Activated B cell treated with CpG ODN at 0.5 μM for 24 hours (primary cell): ENCODE results near the gene ADAMTSL2. TPM values are rescaled to one million over a fixed set of nuclear protein-coding genes. Genes with fewer than 3 reads are reported as not detected.

Source experiments
- ATAC-seq: fragments of 200-7000 bp; cut with Tn5 transposase; one replicate; pipeline ENCODE4 v1.10.0; 2021; ENCODE audit warnings: low read depth, mild to moderate bottlenecking, moderate library complexity
- CTCF ChIA-PET: fragments of 350-600 bp; sonication (Branson Sonifier 250); formaldehyde crosslinking; loops from one replicate; lab custom pipeline; 2021; ENCODE audit warnings: antibody characterized with exemption; lab: Charles Lee
- POLR2A ChIA-PET: fragments of 350-600 bp; sonication (Branson Sonifier 250); formaldehyde crosslinking; loops from one replicate; lab custom pipeline; 2021; ENCODE audit warnings: antibody characterized with exemption; lab: Charles Lee
- DNase-seq: peaks from one replicate; pipeline ENCODE4 v3.0.0; 2022
- H3K27ac Mint-ChIP-seq: one replicate; pipeline ENCODE4 v1.8.0; 2020; ENCODE audit warnings: mixed read lengths
- H3K27me3 Mint-ChIP-seq: one replicate; pipeline ENCODE4 v1.8.0; 2021; ENCODE audit warnings: mixed read lengths
- H3K36me3 Mint-ChIP-seq: one replicate; pipeline ENCODE4 v1.8.0; 2021; ENCODE audit warnings: low read depth, mixed read lengths
- H3K4me1 Mint-ChIP-seq: one replicate; pipeline ENCODE4 v1.8.0; 2021; ENCODE audit warnings: mixed read lengths
- H3K4me3 Mint-ChIP-seq: one replicate; pipeline ENCODE4 v1.8.0; 2020; ENCODE audit warnings: mild to moderate bottlenecking, mixed read lengths
- H3K9me3 Mint-ChIP-seq: one replicate; pipeline ENCODE4 v1.8.0; 2020; ENCODE audit warnings: mixed read lengths
- intact Hi-C: fragments of 100-400 bp; cut with micrococcal nuclease; formaldehyde crosslinking; loops from one replicate; pipeline ENCODE4 v1.15.1; 2024
- total RNA-seq: library from RNA; stranded (reverse); gene quantifications from 2 replicates; pipeline ENCODE4 v1.2.3, GENCODE V29; 2022
- TF ChIP-seq, protein P1 (sequence below): fragments of 200-600 bp; IDR thresholded peaks from one replicate; pipeline ENCODE4 v1.8.0; 2022; ENCODE audit warnings: antibody characterized with exemption, mild to moderate bottlenecking

Gene ADAMTSL2
- total RNA-seq, 1 donor from 2014 or later: not detected

DNA sequence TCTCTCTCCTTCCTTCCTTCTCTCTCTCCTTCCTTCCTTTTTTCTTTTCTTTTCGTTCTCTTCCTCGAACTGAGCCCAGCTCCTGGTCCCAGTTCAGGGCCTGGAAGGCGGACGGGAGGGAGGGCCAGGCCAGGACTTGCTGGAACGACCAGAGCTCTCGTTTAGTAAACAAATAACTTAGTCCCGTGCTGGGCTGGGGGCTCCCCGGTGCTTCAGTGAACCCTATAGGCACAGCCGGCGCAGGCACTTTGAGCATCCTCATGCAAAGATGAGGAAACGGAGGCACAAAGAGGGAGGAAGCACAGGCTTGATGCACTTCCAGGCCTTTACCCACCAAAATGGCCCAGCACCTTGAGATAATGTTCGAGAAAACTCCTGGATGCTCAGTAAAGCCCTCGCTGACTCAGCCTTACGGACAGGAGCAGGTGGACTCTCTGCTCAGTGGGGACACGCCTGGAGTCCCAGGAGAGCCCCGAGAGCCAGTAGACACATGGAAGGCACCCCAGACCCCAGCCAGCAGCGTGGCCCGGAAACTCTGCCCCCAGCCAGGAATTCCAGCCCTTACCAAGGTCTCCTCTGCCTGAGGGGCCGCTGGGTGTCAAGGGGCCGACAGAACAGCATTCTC is 55.8 kb downstream of the ADAMTSL2 start:
- CTCF ChIA-PET: interaction anchor here (0.8 kb wide), 1 partner anchor 153 kb away, joined by 3 read pairs; no protein-coding TSS in a partner anchor
- no peaks in the 10 kb centered on the region for H3K36me3 Mint-ChIP-seq
- DNase-seq: no peak
- H3K27me3 Mint-ChIP-seq: peaks cover 4% of the 10 kb centered on the region
- TF ChIP-seq, protein P1, sequence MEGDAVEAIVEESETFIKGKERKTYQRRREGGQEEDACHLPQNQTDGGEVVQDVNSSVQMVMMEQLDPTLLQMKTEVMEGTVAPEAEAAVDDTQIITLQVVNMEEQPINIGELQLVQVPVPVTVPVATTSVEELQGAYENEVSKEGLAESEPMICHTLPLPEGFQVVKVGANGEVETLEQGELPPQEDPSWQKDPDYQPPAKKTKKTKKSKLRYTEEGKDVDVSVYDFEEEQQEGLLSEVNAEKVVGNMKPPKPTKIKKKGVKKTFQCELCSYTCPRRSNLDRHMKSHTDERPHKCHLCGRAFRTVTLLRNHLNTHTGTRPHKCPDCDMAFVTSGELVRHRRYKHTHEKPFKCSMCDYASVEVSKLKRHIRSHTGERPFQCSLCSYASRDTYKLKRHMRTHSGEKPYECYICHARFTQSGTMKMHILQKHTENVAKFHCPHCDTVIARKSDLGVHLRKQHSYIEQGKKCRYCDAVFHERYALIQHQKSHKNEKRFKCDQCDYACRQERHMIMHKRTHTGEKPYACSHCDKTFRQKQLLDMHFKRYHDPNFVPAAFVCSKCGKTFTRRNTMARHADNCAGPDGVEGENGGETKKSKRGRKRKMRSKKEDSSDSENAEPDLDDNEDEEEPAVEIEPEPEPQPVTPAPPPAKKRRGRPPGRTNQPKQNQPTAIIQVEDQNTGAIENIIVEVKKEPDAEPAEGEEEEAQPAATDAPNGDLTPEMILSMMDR: no peak
- POLR2A ChIA-PET: no interaction called here
- no peak overlapping the region for H3K27ac Mint-ChIP-seq
- intact Hi-C loops: no loop called here
- H3K9me3 Mint-ChIP-seq: peaks cover 3% of the 10 kb centered on the region
- ATAC-seq: no peak
- H3K4me1 Mint-ChIP-seq: peaks cover 9% of the 10 kb centered on the region
- H3K4me3 Mint-ChIP-seq: no peak overlapping the region

DNA sequence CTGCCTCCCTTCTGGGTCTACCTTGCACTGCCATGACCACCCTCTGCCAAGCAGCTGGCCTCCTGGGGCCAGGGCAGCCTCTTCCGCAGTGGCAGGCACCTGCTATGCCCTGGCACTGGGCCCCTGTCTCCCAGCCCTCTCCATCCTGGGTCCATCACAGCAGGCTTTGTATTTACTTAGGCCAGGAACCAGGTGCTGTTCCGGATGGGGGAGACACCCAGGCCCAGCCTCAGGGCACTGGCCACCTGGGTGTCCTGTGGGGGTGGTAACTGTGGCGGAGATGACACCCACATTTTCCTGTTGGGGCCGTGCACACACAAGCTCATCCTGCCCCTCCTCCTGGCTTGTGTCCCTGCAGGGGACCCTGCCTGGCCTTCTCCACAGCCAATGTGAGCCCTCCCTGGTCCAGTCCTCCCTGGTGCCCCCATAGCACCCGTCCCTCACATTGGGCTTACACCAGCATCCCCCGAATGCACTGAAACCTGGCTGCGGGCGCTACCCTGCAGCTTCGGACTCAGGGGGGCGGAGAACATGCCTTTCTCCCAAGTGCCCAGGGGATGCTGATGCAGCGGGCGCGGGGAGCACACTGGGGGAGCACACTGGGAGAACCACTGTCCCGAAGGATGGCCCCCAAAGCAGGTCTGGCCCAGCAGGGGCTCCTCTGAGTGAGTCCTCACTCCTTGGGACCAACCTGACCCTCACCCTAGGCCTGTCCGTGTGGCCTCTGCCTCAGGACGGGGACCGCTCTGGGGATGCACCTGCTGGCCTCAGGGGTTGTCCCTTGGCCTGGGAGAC is 56.8 kb downstream of the ADAMTSL2 start:
- no peak for DNase-seq
- Mint-ChIP-seq H3K4me3 (no peak overlapping the region), H3K9me3 (peaks cover 3% of the 10 kb centered on the region), H3K36me3 (no peaks in the 10 kb centered on the region), H3K27ac (no peak overlapping the region), H3K4me1 (no peaks in the 10 kb centered on the region), H3K27me3 (no peaks in the 10 kb centered on the region)
- intact Hi-C loops: no loop called here
- TF ChIP-seq, protein P1: no peak
- POLR2A ChIA-PET: no interaction called here
- no peak for ATAC-seq
- CTCF ChIA-PET: no interaction called here

DNA sequence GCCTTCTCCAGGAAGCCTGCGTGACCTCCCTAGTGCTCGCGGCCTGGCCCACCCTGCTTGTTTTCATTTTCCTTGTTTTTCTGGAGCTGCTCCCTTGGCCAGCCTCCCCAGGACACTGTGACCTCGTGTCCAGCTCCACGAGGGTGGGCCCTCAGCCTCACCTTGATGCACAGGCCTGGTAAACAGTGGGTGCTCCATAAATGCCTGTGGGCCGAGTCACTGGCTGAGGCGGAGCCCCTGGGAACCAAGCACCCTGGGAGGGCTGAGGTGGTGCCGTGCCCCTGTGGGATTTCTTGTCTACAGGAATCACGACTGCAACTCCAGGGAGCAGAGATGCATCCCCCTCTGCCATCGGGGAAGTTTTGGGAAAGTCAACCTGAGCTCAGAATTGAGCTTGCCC is 57.5 kb downstream of the ADAMTSL2 start:
- POLR2A ChIA-PET: no interaction called here
- H3K27me3 Mint-ChIP-seq: no peaks in the 10 kb centered on the region
- intact Hi-C loops: no loop called here

DNA sequence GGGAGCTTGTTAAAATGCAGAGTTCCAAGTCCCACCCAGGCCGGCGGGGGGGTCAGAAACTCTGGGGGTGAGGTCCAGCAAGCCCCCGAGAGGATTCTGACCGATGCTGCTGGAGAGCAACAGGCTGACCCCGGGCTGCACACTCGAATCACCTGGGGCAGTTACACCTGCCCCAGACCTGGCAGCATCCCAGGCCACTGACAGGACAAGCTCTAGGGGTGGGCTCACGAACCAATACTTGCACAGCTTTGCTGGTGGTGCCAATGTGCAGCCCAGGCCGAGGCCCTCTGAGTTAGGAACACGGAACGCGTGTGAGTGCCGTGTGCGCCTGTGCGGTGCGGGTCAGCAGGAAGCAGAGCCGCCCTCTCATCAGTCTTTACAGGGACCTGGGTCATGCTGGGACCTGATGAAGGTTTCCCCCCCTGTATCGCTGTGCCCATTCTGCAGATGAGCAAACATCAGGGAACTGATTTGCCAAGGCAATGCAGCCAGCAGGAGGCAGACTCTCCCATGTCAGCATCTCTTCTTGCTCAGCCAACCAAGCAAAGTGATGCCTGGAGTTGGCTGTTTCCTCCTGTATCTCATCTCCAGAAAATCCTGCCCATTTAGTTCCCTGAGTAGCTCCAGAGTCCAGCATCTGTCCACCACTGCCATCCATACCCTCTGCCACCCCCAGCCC is 58.4 kb downstream of the ADAMTSL2 start:
- H3K4me1 Mint-ChIP-seq: no peaks in the 10 kb centered on the region
- intact Hi-C loops: no loop called here
- no peak overlapping the region for H3K4me3 Mint-ChIP-seq
- DNase-seq: no peak
- TF ChIP-seq, protein P1: no peak
- no peaks in the 10 kb centered on the region for H3K36me3 Mint-ChIP-seq
- ChIA-PET POLR2A (no interaction called here), CTCF (no interaction called here)
- peaks cover 11% of the 10 kb centered on the region for H3K9me3 Mint-ChIP-seq
- H3K27ac Mint-ChIP-seq: no peak overlapping the region
- ATAC-seq: no peak
- no peaks in the 10 kb centered on the region for H3K27me3 Mint-ChIP-seq

More for the DNA sequence above, 57.5 kb downstream of the ADAMTSL2 start:
- Mint-ChIP-seq H3K27ac (no peak overlapping the region), H3K9me3 (peaks cover 4% of the 10 kb centered on the region), H3K36me3 (no peaks in the 10 kb centered on the region), H3K4me3 (no peak overlapping the region), H3K4me1 (no peaks in the 10 kb centered on the region)
- TF ChIP-seq, protein P1: no peak
- ATAC-seq (no peak), DNase-seq (no peak)
- CTCF ChIA-PET: no interaction called here
